NCI-H2107 treated with DMSO at 0.1 percent for 48 hours (cell line): ENCODE data around the gene ZNF740.
"Not testable (repeated sequence)": the region's sequence is repeated elsewhere in the genome, so short reads cannot be mapped to it uniquely, and the experiment has no call there.

ENCODE experiments used
- DNase-seq: peaks from one replicate; lab custom pipeline; 2025; ENCODE audit not compliant: unreplicated experiment; lab: John Stamatoyannopoulos, UW

Gene ZNF740

GRCh38 chr12:53193985-53194716 lies 13.6 kb downstream of the ZNF740 start:
- DNase-seq: no peak

GRCh38 chr12:53194973-53195372 lies 14.5 kb downstream of the ZNF740 start:
- no peak for DNase-seq

- no peak for DNase-seq
Observed at GRCh38 chr12:53195516-53196420, 15.2 kb downstream of the ZNF740 start.

GRCh38 chr12:53196486-53196885 lies 16.0 kb downstream of the ZNF740 start:
- no peak for DNase-seq

- no peak for DNase-seq
Observed at GRCh38 chr12:53197011-53197640, 16.6 kb downstream of the ZNF740 start.

- no peak for DNase-seq
Observed at GRCh38 chr12:53198486-53199110, 18.1 kb downstream of the ZNF740 start.

GRCh38 chr12:53199700-53200099 lies 19.2 kb downstream of the ZNF740 start:
- DNase-seq: no peak

- DNase-seq: no peak
Observed at GRCh38 chr12:53200107-53200457, 19.6 kb downstream of the ZNF740 start.

- DNase-seq: no peak
Observed at GRCh38 chr12:53200458-53201176, 20.1 kb downstream of the ZNF740 start.

- DNase-seq: no peak
Observed at GRCh38 chr12:53201177-53201541, 20.6 kb downstream of the ZNF740 start.

GRCh38 chr12:53201639-53202038 lies 21.1 kb downstream of the ZNF740 start:
- no peak for DNase-seq

- not testable (repeated sequence) for DNase-seq
Observed at GRCh38 chr12:53202316-53202715, 21.8 kb downstream of the ZNF740 start.

- DNase-seq: no peak
Observed at GRCh38 chr12:53204351-53204750, 23.8 kb downstream of the ZNF740 start.

GRCh38 chr12:53205747-53206419 lies 25.4 kb downstream of the ZNF740 start:
- DNase-seq: no peak

GRCh38 chr12:53207042-53207441 lies 26.5 kb downstream of the ZNF740 start, which contains the start of gene ITGB7:
TSS of gene ITGB7 (minus strand) at chr12:53207251. CDS start at chr12:53200443, 6,808 bp downstream.
- DNase-seq: no peak

GRCh38 chr12:53208435-53208834 lies 27.9 kb downstream of the ZNF740 start:
- no peak for DNase-seq

GRCh38 chr12:53208877-53209463 lies 28.4 kb downstream of the ZNF740 start:
- no peak for DNase-seq

- DNase-seq: no peak
Observed at GRCh38 chr12:53210843-53211242, 30.3 kb downstream of the ZNF740 start.

- DNase-seq: no peak
Observed at GRCh38 chr12:53211476-53212381, 31.2 kb downstream of the ZNF740 start.
